Stimulated activated CD4-positive, alpha-beta T cell treated with anti-CD3 and anti-CD28 coated beads, Interleukin-4, amount 100 ng/mL, for 48 hours (primary cell): ENCODE measurements around the gene OSBPL5.

Experiments used
- DNase-seq, 2 donors: peaks; one replicate each; pipeline ENCODE4 v3.0.0-alpha.2; 2020; ENCODE audit warnings: low read depth in 2 of 2

Gene OSBPL5

GRCh38 chr11:3198815-3199214 lies 33.7 kb upstream of the OSBPL5 start:
- no peak for DNase-seq

- no peak for DNase-seq
These were observed 32.9 kb upstream of the OSBPL5 start for GRCh38 chr11:3197878-3198528.

DNA sequence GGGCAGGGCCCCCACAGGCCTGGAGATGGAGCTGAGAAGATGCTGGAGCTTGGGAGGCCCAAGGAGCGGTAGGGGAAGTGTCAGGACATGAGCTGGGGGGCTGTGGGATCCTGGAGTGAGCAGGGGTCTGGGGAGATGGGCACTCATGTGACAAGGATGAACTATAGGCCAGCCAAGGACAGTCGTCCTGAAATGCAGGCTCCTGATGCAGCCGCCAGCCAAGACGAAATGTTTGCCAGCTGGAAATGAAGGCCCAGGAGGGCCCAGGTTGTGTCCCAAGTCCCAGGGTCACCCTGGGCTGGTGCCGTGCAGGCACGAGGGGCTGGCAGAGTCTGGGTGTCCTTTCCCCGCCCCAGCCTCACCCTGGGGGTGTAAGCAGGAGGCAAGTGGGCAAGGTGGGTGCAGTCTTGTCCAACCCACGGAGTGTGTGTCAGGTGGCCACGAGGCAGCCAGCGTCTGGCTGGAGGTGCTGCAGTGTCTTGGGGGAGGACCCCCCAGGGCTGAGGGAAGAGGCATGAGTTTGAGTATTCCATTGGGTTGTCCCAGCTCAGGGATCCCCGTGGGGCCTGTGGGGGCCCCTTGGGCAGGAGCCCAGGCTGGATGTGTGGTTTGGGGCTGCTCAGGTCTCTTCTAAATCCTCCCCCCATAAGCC lies 32.1 kb upstream of the OSBPL5 start:
- DNase-seq, result no peak

DNA sequence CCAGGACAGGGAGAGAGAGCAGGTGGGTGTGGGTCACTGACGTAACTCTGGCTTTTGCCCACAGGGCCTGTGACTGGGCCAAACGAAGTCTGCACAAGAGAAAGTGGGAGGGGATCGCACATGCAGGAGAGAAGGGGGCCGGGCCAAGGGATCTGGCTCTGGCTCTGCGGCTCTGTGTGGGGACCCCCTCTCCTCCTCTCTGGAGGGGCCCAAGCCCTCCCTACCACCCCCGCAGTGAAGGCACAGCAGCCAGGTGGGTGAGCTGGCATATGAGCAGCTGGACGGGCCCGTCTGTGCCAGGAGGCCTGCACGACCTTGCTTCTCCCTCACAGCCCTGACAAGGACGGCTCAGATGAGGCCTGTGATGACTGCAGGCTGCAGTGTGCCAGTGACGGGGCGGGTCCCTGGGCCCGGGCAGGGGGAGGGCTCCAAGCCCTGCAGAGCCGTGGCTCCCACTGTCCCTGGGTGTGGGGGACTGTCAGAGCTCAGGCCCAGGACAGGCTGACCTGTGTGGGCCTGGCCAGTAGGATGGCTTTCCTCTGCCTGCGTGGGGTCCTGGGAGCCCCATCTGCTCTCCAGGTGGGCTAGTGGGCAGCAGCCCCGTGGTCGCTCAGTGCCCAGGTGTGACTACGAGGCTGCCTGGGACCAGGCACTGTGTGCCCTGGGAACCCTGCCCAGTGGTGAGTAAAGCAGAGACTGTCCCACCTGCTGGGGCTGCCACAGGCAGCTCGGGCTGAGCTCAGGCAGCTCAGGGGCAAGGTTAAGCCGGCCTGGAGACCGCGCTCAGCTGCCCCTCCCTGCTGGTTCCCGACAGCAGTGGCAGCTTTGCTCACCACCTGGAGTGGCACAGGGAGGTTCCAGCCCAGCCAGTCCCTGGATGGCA lies 31.3 kb upstream of the OSBPL5 start:
- no peak for DNase-seq

- no peak for DNase-seq
These were observed 30.4 kb upstream of the OSBPL5 start for GRCh38 chr11:3195251-3196160.

DNA sequence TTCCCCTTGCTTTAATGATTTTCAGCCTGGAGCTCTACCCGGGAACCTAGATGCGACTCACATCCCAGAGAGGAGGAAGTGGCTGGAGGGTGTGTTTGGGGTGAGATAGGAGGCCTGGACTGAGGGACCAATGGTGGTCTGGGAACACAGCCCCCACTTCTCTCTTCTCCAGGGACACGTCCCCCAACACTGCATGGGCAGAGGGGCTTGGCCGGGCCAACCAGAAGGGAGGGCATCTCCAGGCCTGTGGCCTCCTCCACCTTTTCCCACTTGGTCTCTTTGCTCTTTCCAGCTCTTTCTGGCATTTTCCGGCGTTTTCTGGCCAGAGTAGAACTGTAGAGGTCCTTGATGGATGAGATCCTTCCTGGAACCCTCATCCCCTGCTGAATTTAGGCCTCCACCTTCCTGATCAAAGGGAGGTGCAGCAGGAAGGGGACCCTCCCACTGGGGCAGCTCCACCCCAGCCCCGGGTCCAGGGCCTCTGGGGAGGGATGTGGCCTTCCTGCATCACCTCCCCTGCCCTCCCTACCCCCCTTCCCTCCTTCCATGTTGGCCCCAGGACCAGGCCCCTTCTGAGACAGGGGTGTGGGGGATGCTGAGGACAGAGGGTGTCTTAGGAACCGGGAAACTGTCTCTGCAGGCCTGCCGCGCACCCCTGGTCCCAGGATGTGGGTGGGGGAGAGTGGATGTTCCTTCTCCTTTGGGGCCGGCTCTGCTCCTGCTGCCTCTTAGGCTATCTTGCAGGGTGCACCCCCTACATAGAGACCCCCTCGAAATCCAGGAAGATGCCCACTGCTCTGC lies 29.1 kb upstream of the OSBPL5 start:
- no peak for DNase-seq

- DNase-seq, result no peak
These were observed 28.4 kb upstream of the OSBPL5 start for GRCh38 chr11:3193373-3194015.

DNA sequence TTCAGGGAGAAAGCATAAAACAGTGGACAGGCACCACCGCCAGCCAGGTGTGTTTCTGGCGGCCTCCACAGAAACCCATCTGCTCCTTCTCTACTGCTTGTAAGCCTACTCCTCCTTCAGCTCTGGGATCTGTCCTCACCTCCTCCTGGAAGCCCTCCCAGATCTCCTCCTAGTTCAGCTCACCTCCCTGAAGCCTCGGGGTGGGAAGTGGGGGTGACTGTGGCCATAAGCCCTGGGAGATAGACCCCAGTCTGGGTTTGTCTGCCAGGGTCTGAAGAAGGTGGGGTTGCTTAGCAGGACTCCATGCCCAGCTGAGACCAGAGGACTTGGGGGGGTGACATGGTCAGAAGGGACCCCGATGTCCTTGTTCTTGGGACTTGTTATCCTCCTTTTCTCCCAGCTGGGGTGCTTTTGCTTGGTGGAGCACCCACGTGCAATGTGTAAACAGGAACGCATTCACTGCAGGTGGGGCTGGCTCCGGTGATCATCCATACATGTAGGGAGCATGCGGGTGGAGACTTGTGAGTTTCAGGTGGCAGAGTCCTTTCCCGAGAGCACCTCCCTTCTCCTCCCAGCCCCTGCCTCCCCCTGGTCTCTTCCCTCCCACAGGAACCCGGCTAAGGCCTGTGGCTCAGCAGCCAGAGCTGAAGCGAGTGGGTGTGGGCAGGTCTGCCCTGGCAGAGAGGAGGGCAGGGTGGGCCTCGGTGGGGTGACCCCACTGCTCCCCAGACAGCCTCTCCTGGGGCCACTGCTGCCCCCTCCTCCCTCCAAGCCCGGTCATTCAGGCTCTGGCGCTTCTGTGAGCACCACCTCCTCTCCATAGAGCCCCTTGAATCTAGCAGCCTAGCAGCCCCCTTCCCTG lies 27.6 kb upstream of the OSBPL5 start:
- no peak for DNase-seq

GRCh38 chr11:3191586-3192324 lies 26.6 kb upstream of the OSBPL5 start:
- no peak for DNase-seq

- no peak for DNase-seq
These were observed 25.5 kb upstream of the OSBPL5 start for GRCh38 chr11:3190600-3190999.

DNA sequence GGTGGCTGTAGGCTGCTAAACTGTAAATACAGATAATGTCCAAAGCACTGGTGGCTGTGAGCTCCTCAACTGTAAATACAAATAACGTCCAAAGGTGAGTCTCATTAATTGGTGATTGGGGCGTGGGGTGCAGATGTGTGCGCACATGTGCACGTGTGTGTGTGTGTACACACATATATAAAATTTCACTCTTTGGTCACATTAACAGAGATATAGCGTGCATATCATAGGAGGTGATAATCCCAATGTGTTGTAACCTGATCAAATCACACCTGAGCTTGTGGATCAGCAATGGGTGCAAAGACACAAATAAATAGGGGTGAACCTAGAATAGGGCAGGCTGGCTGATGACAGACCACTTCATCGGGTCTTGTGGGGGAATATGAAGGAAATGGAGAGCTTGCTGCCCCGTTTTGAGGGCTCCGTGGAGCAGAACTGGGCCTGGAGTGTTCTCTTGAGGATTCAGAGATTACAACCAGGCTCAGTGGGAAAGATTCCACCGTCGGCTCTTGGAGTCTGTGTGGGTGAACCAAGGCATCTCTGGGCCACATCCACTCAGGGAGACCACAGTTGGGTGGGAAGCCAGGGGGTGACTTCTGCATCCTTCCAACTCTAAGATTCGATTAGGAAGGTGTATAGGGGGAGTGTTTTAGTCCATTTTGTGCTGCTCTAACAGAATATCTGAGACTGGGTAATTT lies 24.9 kb upstream of the OSBPL5 start:
- DNase-seq, result no peak

DNA sequence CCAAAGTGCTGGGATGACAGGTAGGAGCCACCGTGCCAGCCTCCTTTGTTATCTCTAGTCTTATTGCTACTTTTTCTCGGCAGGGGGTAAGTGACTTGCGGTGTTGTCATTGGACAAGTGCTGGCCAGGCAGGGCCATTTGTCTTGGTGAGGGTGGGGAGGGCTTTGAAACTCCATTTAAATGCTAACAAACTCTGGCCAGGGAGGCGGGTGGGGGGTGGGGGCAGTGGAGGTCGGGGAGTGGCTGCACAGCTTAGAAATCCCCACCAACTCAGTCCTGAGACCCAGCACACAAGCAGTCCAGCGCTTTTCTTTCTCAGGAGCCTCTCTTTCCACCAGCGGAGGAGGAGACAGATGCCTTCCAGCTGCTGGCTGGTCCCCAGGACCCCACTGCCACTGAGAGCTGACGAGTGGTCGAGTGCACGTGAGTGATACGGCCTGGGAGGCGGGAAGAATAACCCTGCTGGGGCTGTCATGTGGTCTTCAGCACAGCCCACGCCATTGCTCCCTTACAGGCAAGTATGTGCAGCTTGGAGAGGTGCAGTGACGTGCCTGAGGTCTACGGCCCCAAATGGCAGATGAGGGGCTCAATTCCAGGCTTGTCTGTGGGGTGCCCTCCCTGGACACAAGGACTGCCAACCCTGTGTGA lies 24.2 kb upstream of the OSBPL5 start:
- no peak for DNase-seq

GRCh38 chr11:3188496-3189195 lies 23.5 kb upstream of the OSBPL5 start:
- DNase-seq, result no peak

DNA sequence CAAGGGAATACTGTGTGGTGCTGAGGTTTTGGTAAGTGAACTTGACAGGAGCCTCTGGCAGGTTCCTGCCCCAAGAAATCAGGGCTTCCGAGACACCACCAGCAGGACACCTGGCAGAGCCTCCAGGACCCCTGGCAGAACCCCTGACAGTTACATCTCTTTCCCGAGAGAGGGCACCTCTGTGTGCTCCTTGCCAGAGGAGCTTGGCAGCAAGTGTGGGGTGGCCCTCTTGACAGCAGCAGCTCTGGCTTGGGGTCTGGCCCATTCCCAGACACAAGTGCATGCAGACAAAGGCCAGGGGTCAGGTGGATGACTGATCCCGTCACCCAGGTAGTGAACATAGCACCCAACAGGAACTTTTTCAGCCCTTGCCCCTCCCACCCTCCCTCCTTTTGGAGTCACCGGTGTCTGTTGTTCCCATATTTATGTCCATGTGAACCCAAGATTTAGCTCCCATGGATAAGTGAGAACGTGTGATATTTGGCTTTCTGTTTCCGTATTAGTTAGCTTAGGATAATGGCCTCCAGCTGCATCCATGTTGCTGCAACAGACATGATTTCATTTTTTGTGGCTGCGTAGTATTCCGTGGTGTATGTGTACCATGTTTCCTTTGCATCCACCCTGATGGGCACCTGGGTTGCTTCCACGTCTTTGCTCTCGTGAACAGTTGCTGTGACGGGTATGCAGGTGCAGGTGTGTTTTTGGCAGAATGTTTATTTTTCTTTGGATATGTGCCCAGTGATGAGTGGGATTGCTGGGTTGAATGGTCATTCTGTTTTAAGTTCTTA lies 21.2 kb upstream of the OSBPL5 start:
- no peak for DNase-seq

GRCh38 chr11:3184732-3185347 lies 19.7 kb upstream of the OSBPL5 start:
- no peak for DNase-seq

DNA sequence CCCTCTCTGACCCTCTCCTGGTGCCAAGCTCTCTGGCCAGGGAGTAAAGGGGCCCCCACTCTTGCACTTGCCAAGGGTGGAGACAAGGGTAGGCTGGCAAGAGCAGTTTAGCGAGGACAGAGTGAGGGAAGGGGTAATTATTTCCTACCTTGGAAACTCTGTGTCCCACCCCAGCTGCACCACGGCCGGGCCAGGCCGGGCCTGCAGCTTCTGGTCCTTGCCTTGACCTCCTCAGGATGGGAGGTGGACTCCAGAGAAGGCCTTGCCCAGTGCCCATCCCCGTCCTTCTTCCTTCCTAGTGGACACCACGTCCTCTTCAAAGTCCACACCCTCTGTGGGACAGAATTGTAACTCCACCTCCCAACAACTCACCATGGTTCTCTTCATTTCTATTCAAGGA lies 18.4 kb upstream of the OSBPL5 start:
- no peak for DNase-seq
